HL-60 (cell line): Measurements from ENCODE around the gene IRX2.

ENCODE experiments used
- DNase-seq, 2 experiments: peaks; one replicate each; pipeline ENCODE4 v3.0.0-alpha.2; 2010 to 2020; ENCODE audit warnings: low read depth in 1 of 2, low spot score in 1 of 2
- H3K27ac ChIP-seq: fragments of 250-450 bp; sonication (Bioruptor Pico); replicated peaks from 2 replicates; pipeline ENCODE4 v1.5.1; 2020; ENCODE audit warnings: mild to moderate bottlenecking, moderate library complexity
- H3K27me3 ChIP-seq: fragments of 250-450 bp; sonication (Bioruptor Pico); 2 replicates; pipeline ENCODE4 v1.5.1; 2021; ENCODE audit warnings: mild to moderate bottlenecking, moderate library complexity; ENCODE audit not compliant: insufficient read depth, poor library complexity, severe bottlenecking
- H3K4me3 ChIP-seq: replicated peaks from 2 replicates; pipeline ENCODE4 v1.5.1; 2011; ENCODE audit warnings: mild to moderate bottlenecking, control low read depth, low read length; ENCODE audit not compliant: insufficient read depth
- GABPA ChIP-seq: IDR thresholded peaks from 2 replicates; pipeline ENCODE4 v1.6.1; 2012; ENCODE audit warnings: low read depth
- POLR2AphosphoS5 ChIP-seq: IDR thresholded peaks from 2 replicates; pipeline ENCODE4 v1.6.1; 2012; ENCODE audit warnings: low read depth
- SPI1 ChIP-seq: IDR thresholded peaks from 2 replicates; pipeline ENCODE4 v1.6.1; 2012; ENCODE audit warnings: low read depth, mild to moderate bottlenecking, borderline replicate concordance
- TF ChIP-seq, protein P1 (sequence below): IDR thresholded peaks from one replicate; pipeline ENCODE4 v1.5.1; 2011; ENCODE audit warnings: low read length, control low read depth, inconsistent platforms; ENCODE audit not compliant: insufficient read depth
- TF ChIP-seq, protein P2 (sequence below): IDR thresholded peaks from 2 replicates; pipeline ENCODE4 v1.6.1; 2012; ENCODE audit warnings: low read depth; ENCODE audit not compliant: insufficient replicate concordance

The IRX2 gene

DNA sequence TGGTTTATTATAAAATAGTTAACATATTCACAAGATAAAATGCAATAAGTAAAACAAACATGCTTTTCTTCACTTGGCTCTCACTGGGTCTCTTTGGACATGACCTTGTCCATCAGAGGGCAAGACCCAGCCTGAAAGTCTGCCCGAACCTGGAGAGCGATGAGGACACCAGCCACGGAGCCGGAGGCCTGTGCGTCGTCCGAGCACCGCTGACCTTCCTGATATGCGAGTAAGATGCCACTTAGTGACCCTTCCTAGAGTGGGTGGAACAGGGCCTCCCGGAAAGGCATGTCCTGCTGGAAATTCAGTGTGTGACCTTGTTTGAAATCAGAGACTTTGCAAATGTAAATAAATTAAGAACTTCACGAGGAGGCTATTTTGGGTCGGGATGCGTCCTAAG lies 52.9 kb downstream of the IRX2 start:
- Histone ChIP-seq H3K4me3 (no peak overlapping the region), H3K27ac (no peak overlapping the region), H3K27me3 (no peaks in the 10 kb centered on the region)
- DNase-seq = no peak
- TF ChIP-seq SPI1 = no peak
- TF ChIP-seq, protein P1, sequence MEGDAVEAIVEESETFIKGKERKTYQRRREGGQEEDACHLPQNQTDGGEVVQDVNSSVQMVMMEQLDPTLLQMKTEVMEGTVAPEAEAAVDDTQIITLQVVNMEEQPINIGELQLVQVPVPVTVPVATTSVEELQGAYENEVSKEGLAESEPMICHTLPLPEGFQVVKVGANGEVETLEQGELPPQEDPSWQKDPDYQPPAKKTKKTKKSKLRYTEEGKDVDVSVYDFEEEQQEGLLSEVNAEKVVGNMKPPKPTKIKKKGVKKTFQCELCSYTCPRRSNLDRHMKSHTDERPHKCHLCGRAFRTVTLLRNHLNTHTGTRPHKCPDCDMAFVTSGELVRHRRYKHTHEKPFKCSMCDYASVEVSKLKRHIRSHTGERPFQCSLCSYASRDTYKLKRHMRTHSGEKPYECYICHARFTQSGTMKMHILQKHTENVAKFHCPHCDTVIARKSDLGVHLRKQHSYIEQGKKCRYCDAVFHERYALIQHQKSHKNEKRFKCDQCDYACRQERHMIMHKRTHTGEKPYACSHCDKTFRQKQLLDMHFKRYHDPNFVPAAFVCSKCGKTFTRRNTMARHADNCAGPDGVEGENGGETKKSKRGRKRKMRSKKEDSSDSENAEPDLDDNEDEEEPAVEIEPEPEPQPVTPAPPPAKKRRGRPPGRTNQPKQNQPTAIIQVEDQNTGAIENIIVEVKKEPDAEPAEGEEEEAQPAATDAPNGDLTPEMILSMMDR = no peak
- TF ChIP-seq, protein P2, sequence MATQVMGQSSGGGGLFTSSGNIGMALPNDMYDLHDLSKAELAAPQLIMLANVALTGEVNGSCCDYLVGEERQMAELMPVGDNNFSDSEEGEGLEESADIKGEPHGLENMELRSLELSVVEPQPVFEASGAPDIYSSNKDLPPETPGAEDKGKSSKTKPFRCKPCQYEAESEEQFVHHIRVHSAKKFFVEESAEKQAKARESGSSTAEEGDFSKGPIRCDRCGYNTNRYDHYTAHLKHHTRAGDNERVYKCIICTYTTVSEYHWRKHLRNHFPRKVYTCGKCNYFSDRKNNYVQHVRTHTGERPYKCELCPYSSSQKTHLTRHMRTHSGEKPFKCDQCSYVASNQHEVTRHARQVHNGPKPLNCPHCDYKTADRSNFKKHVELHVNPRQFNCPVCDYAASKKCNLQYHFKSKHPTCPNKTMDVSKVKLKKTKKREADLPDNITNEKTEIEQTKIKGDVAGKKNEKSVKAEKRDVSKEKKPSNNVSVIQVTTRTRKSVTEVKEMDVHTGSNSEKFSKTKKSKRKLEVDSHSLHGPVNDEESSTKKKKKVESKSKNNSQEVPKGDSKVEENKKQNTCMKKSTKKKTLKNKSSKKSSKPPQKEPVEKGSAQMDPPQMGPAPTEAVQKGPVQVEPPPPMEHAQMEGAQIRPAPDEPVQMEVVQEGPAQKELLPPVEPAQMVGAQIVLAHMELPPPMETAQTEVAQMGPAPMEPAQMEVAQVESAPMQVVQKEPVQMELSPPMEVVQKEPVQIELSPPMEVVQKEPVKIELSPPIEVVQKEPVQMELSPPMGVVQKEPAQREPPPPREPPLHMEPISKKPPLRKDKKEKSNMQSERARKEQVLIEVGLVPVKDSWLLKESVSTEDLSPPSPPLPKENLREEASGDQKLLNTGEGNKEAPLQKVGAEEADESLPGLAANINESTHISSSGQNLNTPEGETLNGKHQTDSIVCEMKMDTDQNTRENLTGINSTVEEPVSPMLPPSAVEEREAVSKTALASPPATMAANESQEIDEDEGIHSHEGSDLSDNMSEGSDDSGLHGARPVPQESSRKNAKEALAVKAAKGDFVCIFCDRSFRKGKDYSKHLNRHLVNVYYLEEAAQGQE = no peak
- TF ChIP-seq GABPA = no peak
- TF ChIP-seq POLR2AphosphoS5 = no peak

DNA sequence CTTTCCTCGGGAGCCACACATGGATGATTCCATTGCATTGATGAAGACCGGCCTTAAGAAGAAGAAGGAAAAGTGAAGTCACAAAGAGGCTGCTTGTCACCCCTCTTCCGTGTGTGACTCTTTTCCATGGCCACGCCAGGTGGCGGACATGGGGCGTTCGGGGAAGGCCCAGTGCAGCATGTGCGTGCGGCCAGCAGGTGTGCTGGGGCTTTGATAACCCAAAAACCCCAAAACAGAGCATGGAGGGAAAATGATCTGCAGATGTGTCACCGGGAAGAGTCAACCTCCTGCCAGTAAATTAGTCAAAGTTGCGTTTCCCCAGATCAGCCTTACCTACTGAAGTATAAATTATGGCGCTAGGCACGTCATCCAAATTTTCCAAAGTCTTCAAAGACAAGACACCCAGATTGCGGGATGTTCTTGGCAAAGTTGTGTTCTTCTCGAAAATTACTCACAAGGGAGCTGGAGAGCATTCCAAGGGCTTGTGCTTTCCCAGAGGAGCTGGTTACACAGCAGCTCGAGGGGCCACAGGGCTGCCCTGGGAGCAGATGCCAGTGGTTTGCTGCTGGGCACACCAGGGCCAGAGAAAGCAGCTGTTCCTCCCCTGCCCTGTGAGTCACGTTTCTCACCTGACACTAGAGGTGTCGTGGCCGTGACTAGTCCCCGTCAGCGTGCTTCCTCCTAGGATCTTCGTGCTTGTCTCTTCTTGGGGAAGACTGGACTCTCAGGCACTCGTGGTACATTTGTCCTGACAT lies 53.9 kb downstream of the IRX2 start:
- H3K27me3 ChIP-seq = no peaks in the 10 kb centered on the region
- TF ChIP-seq SPI1 = no peak
- TF ChIP-seq, protein P2 = no peak
- TF ChIP-seq, protein P1 = no peak
- no peak for TF ChIP-seq GABPA
- TF ChIP-seq POLR2AphosphoS5 = no peak

DNA sequence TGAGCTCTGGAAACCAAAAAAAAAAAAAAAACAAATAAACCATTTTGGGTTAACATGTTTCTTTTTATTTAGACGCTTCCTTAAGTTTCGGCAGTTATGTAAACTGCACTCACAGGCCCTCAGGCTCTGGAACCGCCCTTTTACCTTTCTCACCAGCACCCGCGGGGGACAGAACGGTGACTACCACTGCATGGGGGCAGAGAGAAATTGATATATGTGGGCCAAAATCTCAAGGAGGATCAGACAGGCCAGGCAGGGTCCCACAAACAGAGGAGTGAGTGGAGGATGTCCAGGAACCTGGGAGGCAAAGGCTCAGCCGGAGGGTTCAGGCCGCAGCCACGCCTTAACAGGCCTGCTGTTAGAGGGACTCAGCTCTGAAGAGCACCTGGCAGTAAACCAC lies 54.4 kb downstream of the IRX2 start:
- H3K27me3 ChIP-seq = no peaks in the 10 kb centered on the region
- TF ChIP-seq POLR2AphosphoS5 (no peak), SPI1 (no peak), GABPA (no peak)
- TF ChIP-seq, protein P1 = no peak
- TF ChIP-seq, protein P2 = no peak
- H3K27ac ChIP-seq = no peak overlapping the region
- H3K4me3 ChIP-seq = no peak overlapping the region
- no peak for DNase-seq

More for the DNA sequence above, 53.9 kb downstream of the IRX2 start:
- Histone ChIP-seq H3K4me3 (no peak overlapping the region), H3K27ac (no peak overlapping the region)
- DNase-seq = no peak
